Measurements from ENCODE around the gene PRKAA2.
"Not testable (repeated sequence)": the region's sequence is repeated elsewhere in the genome, so short reads cannot be mapped to it uniquely, and the experiment has no call there.

The PRKAA2 gene

DNA sequence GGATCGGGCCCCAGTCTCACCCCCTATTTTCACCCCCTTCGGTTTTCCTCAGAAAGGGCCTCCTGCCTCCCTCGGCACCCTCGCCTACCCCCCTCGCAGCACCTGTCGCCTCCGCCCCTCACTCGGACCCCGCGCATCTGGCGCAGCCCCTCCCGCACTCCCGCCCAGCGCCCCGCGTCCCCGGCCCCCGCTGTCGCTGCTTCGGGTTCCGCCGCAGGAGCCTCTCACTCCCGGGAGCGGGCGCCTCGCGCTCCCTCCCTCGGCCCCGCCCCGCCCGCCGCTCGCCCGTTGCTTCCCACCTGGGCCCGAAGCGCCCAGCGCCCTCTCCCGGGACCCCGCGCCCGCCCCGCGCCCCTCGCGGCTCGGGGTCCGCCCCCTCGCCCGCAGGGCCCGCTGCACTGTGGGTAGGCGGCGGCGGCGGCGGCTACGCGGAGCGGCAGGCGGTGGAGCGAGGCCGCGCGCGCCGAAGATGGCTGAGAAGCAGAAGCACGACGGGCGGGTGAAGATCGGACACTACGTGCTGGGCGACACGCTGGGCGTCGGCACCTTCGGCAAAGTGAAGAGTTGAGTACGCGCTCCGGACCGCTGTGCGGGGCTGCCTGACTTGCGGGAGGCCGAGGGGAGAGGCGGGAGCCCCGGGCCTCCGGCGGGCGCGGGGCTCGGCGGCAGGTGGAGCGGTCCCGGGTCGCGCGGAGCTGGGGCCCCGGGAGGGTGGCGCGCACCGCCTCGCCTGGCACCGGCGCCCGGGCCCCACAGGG lies at the start of gene PRKAA2:
Gene PRKAA2, plus strand, starts transcription at position 396 of the 758 bp plus-strand sequence. Its CDS starts 74 bp downstream, at position 470.
- peak; percentile 33 for DNase-seq

DNA sequence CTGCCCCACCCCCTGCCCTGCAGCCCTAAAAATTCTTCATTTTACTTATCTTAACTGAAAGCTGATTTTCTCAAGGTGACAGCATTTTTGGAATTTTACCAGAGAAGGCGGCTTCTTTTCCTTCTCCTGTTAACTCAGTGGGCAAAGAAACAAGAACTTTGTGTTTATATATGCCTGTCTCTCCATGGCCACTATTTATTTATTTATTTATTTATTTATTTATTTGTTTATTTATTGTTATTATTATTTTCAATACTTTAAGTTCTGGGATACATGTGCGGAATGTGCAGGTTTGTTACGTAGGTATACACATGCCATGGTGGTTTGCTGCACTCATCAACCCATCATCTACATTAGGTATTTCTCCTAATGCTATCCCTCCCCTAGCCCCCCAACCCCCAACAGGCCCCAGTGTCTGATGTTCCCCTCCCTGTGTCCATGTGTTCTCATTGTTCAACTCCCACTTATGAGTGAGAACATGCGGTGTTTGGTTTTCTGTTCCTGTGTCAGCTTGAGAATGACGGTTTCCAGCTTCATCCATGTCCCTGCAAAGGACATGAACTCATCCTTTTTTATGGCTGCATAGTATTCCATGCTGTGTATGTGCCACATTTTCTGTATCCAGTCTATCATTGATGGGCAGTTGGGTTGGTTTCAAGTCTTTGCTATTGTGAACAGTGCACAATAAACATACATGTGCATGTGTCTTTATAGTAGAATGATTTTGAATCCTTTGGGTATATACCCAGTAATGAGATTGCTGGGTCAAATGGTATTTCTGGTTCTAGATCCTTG lies 49.5 kb upstream of the PRKAA2 start:
- not testable (repeated sequence) for DNase-seq

DNA sequence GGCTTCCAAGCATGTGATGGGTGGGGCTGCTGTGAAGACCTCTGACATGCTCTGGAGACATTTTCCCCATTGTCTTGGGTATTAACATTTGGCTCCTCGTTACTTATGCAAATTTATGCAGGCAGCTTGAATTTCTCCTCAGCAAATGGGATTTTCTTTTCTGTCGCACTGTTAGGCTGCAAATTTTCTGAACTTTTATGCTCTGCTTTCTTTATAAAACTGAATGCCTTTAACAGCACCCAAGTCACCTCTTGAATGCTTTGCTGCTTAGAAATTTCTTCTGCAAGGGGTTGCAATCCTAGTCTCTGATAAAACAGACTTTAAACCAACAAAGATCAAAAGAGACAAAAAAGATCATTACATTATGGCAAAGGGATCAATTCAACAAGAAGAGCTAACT lies 35.0 kb upstream of the PRKAA2 start:
- DNase-seq = not testable (repeated sequence)

DNA sequence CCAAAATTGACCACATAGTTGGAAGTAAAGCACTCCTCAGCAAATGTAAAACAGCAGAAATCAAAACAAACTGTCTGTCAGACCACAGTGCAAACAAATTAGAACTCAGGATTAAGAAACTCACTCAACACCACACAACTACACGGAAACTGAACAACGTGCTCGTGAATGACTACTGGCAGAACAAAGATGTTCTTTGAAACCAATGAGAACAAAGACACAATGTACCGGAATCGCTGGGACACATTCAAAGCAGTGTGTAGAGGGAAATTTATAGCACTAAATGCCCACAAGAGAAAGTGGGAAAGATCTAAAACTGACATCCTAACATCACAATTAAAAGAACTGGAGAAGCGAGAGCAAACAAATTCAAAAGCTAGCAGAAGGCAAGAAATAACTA lies 34.3 kb upstream of the PRKAA2 start:
- DNase-seq = not testable (repeated sequence)

DNA sequence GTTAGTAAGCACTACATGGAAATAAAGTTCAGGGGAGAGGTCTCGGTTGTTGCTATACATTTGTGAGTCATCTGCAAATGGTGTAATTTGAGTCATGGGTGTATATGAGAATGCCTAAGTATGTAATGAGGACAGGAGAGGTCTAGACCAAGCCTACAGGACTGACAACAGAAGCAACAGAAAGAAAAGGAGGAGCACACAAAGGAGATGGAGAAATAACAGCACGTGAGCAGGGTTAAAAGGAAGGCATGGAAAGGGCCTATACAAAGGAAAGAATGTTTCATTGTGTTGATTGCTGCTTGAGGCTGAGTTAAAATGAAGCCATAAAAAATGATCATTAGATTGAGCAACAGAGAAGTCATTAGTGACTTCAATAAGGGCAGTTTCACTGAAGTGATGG lies 28.0 kb upstream of the PRKAA2 start:
- DNase-seq = peak; percentile 4

DNA sequence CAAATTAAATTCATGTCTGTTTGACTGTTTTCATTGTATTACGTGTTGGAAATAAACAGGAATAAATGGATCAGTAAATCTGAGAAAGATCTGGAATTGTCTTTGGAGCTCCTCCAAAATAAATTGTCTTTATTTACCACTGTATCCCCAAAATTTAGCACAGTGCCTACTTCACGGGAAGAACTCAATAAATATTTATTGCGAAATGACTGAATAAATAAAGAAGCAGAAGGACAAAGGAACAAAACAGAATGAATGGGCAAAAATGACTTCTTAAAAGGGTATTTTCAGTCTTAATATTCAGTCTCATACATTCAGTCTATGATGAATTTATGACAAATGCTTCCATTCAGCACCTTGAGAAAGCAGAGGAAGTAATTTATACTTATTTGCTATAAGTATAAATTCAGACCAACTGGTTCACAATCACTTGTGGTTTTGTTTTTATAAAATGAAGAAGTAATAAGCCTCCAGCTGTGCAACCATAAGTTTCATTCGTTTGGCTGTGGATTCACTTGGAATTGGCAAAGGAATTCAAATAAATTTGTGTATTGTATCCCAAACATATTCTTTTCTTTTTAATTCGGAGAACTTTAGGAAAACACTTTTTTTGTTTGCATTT lies 19.2 kb upstream of the PRKAA2 start:
- no peak for DNase-seq

DNA sequence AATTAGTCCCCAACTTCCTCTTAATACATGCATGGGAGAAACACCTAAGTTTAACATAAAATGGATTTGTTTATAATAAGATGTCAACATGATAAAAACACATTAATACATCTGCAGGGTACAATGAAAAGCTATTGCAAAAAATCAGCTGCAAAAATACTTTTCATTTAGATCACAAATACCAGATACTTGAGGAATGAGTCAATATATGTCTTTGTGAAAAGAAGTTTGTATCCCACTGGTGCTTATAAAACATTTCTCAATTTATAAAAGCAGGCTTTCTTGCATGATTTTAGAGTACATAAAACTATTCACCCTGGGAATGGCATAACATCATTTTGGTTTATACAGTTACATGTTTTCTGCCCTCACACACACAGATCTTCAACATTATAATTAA lies 18.6 kb upstream of the PRKAA2 start:
- no peak for DNase-seq

DNA sequence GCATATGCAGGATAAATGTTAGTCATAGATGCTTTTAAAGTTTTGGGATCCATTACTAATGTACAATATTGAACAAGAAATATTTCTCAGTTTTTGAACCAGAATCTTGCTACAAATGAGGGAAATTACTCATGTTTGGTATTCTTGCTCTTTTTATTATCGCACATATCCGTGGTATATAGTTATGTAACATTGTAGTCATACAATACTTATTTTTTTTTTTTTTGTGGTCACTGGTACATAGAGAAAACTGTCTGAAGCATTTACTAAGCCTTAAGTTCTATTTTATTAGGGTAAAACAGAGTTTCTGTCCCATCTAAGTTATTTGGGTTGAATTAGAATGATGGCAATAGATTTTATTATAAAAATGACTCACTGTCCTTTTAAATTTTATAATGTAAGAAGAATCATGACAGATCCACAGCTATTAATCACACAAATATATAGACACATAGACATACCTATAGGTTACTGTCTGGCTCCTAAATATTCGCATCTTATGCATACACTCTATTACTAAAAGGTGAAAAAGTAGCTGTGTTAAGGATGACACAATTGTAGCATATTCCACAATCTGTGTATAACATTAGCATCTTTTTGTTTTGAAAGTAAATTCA lies 18.0 kb upstream of the PRKAA2 start:
- DNase-seq = no peak

DNA sequence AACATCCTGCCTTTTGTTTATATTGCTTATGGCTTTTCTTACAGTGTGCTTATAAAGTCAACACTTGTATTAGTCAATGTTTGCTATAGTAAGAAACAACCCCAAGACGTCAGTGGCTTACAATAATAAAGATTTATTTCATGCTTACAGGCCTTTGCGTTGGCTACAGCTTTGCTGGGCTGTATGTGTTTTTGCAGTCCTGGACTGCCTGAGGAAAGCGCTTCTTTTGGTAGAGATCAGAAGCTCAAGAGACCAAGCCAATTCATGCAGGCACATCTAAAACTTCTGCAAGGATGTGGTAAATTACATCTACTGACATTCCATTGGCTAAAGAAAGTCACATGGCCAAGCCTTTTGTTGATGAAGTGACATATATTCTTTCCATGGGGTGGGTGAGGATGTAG lies 17.5 kb upstream of the PRKAA2 start:
- DNase-seq = no peak

DNA sequence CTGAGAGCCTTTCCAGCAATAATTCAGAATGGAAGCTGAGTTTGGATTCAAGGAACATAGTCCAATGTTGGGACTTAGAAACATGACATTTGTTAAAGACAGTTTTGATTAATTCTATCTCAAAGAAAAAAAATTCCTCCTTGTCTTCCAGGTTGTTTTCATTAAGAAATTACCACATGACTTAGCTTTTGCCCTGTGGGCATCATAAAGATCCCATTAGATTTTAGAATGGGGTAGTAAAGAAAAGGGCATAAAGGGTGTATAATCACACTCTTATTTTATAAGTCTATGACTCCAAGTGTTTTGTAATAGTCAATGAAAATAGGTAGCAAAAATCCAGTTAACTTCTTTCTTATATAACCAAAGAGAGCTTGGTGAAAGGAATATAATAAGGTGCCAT lies 14.3 kb upstream of the PRKAA2 start:
- DNase-seq = no peak

DNA sequence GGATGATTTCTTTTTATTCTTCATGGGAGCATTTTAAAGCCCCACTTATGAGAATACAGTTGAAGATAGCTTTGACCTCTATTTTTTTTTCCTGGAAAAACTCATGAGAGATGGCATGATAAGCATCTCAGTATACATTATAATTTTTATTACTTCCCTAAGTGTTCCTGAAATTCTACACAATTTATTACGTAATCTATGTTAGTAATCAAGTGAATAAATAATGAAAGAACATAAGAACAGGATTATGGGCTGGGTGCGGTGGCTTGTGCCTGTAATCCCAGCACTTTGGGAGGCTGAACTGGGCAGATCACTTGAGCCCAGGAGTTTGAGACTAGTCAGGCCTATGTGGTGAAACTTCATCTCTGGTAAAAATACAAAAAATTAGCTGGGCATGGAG lies 13.2 kb upstream of the PRKAA2 start:
- DNase-seq = no peak

DNA sequence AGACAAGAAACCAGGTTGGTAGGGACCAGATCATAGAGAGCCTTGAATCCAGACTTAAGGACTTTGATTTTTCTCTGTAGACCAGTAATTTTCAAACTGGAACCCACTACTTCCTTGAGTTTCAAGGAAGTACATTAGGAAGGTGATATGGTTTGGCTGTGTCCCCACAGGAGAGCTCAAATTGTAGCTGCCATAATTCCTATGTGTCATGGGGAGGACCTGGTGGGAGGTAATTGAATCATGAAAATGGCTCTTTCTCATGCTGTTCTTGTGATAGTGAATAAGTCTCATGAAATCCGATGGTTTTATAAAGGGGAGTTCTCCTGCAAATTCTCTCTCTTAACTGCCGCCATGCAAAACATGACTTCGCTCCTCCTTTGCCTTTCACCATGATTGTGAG lies 10.1 kb upstream of the PRKAA2 start:
- DNase-seq = no peak

DNA sequence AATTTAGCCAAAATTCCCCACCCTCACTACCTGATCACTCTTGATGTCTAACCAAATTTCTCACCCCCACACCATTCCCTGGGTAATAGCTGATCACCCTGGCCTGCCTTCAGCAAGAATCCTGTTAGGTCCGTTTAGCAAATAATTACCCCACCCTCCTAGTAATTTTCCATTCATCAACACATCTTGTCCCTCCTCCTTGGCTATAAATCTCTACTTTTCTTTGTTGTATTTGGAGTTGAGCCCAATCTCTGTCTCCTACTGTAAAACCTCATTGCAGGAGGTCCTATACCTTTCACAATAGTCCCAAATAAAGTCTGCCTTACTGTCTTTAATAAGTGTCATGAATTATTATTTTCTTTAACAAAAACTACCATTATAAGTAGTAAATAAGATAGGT lies 6.9 kb upstream of the PRKAA2 start:
- peak; percentile 30 for DNase-seq

DNA sequence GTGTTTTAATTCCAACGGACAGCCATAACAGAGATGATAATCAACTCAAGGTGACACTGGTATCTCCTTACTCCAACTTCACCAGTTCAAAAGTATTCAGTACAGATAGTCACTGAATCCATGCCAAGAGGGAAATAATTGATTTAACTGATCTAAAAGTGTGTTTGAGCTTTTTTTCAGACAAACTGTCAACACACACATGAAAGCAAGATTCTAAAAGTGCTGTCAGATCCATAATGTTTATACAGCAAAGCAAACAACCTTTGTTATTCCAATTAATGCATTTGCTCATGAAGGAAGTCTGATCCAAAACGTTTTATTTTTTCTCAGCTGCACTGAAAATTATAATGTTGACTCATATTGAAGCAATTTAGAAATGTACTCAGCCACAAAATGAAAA lies 5.9 kb upstream of the PRKAA2 start:
- DNase-seq = peak; percentile 37

DNA sequence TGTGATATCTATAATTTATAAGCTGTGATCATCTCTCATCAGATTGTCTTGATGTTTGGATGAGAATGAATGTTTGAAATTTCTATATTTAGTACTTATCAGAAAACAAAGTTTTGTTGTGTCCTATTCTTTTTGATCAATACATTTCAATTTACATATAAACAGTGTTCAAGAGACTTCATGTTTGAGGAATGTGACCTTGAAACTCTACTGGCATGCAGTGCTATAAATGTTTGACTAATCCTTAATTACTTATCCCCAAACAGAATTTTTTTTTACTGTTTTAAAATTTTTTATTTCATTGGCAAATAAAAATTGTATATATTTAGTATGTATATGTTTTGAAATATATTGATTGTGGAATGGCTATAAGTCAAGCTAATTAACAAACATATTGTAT lies 1.5 kb upstream of the PRKAA2 start:
- no peak for DNase-seq

DNA sequence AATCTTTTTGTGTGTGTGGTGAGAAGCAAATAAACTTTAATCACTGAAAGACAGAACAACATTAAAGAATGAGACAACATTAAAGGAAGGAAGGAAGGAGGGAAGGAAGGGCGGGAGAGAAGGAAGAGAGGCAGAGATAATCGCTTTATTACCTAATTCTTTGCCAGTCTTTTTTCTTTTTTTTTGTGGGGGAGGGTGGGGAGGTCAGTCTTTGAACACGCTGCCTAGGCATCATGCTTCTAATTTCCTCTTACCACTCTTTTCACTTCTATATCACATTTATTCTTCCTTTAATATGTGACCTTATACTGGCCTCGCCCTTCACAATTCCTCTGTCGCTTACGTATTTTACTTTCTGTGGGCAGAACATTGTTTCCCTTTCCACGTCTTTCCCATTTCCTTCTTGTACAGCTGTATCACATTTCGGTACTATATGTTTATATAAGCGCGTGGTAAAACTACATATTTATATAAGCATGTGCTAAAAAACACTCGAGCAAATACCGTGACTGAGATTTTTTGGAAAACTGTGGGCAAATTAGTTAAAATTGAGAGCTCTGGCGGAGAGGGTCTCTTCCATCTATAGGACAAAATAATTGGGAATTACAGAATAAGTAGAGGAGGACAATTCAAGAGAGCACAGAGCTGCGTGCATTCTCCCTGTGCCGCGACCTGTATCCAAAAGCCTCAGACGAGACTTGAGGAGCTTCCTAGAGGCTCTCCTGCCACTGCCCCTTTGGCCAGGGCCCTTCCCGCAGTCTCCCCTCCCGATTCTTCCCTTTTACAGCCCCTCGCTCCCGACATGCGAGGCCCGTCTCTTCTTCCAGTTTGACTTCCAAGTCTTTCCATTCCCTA lies 823 bp upstream of the PRKAA2 start:
- DNase-seq = no peak

DNA sequence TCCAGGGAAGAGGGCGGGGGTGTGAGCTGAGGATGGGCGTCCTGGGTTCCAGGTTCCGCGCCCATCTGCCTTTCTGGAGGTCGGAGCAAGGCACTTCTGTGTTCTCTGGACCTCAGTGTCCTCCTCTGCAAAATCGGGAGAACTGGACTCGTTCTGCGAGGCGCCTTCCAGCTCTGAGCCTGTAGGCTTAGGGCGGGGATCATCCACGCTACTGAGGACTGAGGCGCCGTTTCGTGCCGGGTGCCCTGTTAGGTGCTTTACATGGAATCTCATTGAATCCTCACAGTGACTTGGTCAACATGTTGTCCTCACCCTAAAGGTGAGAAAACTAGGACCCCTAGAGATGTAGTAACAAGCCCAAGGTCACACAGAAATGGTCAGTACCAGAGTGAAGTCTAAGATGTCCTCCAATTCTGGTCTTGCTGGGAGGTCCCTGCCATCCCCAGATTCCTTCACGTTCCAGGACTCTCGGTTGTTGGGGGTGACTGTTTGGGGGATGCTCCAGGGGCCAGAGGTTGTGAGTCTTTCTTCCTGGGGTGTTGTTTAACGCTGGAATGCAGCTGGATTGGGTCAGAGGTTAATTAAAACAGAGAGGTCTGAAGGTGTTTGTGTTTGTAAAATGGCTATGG lies 677 bp downstream of the PRKAA2 start:
- DNase-seq = no peak

DNA sequence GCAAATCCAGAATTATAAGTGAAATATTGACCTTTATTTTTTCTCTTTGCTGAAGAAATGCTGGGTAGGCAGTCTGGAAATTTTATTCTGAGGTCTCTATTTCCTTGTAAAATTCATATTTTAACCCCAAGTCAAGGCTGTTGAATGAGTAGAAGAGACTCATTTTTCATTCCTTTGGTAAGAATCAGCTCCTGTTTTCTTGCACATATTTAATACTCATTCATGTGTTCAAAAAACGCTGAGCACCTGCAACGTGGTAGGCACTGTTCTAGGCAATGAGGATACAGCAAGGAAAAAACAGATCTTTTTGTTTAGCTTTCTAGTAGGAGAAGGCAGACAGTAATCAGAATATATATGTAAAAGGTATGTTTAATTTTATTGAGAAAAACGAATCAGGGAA lies 1.5 kb downstream of the PRKAA2 start:
- no peak for DNase-seq

DNA sequence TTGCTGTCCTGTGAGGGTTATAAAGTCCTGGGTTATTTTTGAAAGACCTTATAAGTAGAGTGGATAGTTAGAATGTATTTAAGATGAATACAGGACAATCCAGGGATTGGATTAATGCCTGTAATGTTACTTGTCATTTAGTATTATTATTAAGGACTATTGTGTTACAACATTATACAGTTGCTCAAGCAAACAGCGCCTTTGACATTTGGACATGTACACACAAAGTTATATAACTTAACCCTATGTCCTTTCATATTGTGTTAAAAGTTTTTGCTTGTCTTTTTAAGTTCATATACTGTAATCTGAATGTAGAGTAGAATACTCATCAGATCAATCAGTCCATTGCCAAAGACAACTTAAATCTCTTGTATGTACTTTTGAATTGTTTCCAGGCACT lies 2.0 kb downstream of the PRKAA2 start:
- DNase-seq = no peak

DNA sequence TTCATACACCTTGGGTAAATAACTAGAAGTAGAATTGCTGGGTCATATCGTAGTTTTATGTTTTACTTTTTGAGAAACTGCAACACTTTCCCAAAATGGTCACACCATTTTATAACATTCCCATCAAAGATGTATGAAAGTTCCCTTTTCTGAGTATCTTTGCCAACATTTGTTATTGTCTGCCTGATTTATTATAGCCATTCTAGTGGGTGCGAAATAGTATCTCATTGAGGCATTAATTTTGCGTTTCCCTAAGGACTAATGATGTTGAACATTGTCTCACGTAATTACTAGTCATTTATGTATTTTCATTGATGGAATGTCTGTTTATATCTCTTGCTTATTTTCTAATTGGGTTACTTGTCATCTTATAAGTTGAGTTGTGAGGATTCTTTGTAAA lies 3.4 kb downstream of the PRKAA2 start:
- DNase-seq = no peak

DNA sequence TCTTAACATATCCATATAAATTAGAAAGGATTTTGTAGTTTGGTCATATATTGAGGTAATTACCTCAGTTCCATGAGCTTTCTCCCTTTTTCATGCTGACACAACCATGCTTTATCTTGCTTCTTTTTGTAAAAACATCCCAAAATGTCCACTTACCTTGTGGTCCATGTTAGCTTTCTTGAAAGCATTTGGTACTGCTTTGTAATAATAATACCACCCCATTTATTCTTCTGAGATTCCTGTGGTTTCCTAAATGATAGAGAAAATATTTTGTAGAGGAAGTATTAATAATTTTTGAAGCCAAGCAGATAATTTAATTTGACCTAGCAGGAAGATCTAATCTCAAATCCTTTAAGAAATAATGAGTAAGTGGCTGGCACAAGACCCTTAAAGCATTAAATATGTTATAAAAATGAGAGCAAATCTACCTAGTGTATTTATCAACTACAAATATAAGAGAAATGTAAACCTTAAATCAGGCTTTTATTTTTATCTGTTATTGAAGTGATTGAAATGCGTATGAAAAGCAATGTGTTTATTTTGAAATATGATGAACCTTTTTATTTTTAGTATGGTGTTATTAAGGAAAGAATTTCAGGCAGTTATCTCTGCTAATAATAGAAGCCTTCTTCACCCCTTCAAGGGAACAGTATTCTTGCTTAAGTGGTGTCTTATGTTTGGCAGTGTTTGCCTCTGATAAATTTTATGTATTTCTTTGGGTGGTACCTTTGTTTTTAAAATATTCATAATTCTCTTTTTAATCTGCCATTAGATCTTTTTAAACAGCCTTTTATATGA lies 9.2 kb downstream of the PRKAA2 start:
- DNase-seq = no peak
